ENCODE results near the gene TRIM36. TPM values are rescaled to one million over a fixed set of nuclear protein-coding genes. Genes with fewer than 3 reads are reported as not detected.
A peak's percentile ranks its signal among the peaks of the same experiment; 100 is the strongest.

Gene TRIM36
- total RNA-seq, 2 donors from 2014 or later: 4.6 to 15.3 TPM

GRCh38 chr5:115098041-115098702 lies 71.5 kb downstream of the TRIM36 start:
- ATAC-seq (ENCODE audit: insufficient number of reproducible peaks, low FRiP score, low read depth) (no peak), DNase-seq (ENCODE audit: low spot score) (no peak)
- TF ChIP-seq CTCF (IDR thresholded peaks at IDR 0.05): peak; percentile 53
- Histone ChIP-seq H3K36me3 (no peaks in the 10 kb centered on the region), H3K9me3 (no peaks in the 10 kb centered on the region), H3K4me3 (no peak overlapping the region), H3K27me3 (replicated peaks; ENCODE audit: insufficient read depth) (no peaks in the 10 kb centered on the region), H3K4me1 (ENCODE audit: control insufficient read depth in 1 of 2, low read depth in 2 of 2) (no peaks in the 10 kb centered on the region), H3K27ac (no peak overlapping the region)

- Histone ChIP-seq H3K4me1 (ENCODE audit: control insufficient read depth in 1 of 2, low read depth in 2 of 2) (no peaks in the 10 kb centered on the region), H3K27ac (no peak overlapping the region), H3K36me3 (no peaks in the 10 kb centered on the region), H3K9me3 (no peaks in the 10 kb centered on the region), H3K4me3 (no peak overlapping the region), H3K27me3 (replicated peaks; ENCODE audit: insufficient read depth) (no peaks in the 10 kb centered on the region)
- DNase-seq (ENCODE audit: low spot score): no peak
- ATAC-seq (ENCODE audit: insufficient number of reproducible peaks, low FRiP score, low read depth): no peak
- no peak for TF ChIP-seq CTCF (IDR thresholded peaks at IDR 0.05)
Observed at GRCh38 chr5:115097236-115097635, 72.5 kb downstream of the TRIM36 start.

GRCh38 chr5:115096034-115096769 lies 73.5 kb downstream of the TRIM36 start:
- Histone ChIP-seq H3K4me1 (ENCODE audit: control insufficient read depth in 1 of 2, low read depth in 2 of 2) (no peaks in the 10 kb centered on the region), H3K9me3 (no peaks in the 10 kb centered on the region), H3K27me3 (replicated peaks; ENCODE audit: insufficient read depth) (no peaks in the 10 kb centered on the region), H3K36me3 (no peaks in the 10 kb centered on the region), H3K4me3 (no peak overlapping the region), H3K27ac (no peak overlapping the region)
- TF ChIP-seq CTCF (IDR thresholded peaks at IDR 0.05): no peak
- DNase-seq (ENCODE audit: low spot score) (no peak), ATAC-seq (ENCODE audit: insufficient number of reproducible peaks, low FRiP score, low read depth) (no peak)

GRCh38 chr5:115087951-115088350 lies 81.8 kb downstream of the TRIM36 start:
- TF ChIP-seq CTCF (IDR thresholded peaks at IDR 0.05): no peak
- ATAC-seq (ENCODE audit: insufficient number of reproducible peaks, low FRiP score, low read depth): no peak
- H3K27ac ChIP-seq: no peak overlapping the region

GRCh38 chr5:115086473-115086872 lies 83.2 kb downstream of the TRIM36 start:
- no peak for TF ChIP-seq CTCF (IDR thresholded peaks at IDR 0.05)
- H3K9me3 ChIP-seq: no peaks in the 10 kb centered on the region
- no peak for DNase-seq (ENCODE audit: low spot score)
- H3K4me3 ChIP-seq: no peak overlapping the region
- H3K27me3 ChIP-seq (replicated peaks; ENCODE audit: insufficient read depth): no peaks in the 10 kb centered on the region
- H3K36me3 ChIP-seq: no peaks in the 10 kb centered on the region
- no peak overlapping the region for H3K27ac ChIP-seq
- no peak for ATAC-seq (ENCODE audit: insufficient number of reproducible peaks, low FRiP score, low read depth)
- no peaks in the 10 kb centered on the region for H3K4me1 ChIP-seq (ENCODE audit: control insufficient read depth in 1 of 2, low read depth in 2 of 2)

More at GRCh38 chr5:115087951-115088350, 81.8 kb downstream of the TRIM36 start:
- H3K4me1 ChIP-seq (ENCODE audit: control insufficient read depth in 1 of 2, low read depth in 2 of 2): no peaks in the 10 kb centered on the region
- DNase-seq (ENCODE audit: low spot score): no peak
- no peaks in the 10 kb centered on the region for H3K9me3 ChIP-seq
- no peak overlapping the region for H3K4me3 ChIP-seq
- no peaks in the 10 kb centered on the region for H3K36me3 ChIP-seq
- H3K27me3 ChIP-seq (replicated peaks; ENCODE audit: insufficient read depth): no peaks in the 10 kb centered on the region
